Measurements from ENCODE around the gene TFEB.

DNA sequence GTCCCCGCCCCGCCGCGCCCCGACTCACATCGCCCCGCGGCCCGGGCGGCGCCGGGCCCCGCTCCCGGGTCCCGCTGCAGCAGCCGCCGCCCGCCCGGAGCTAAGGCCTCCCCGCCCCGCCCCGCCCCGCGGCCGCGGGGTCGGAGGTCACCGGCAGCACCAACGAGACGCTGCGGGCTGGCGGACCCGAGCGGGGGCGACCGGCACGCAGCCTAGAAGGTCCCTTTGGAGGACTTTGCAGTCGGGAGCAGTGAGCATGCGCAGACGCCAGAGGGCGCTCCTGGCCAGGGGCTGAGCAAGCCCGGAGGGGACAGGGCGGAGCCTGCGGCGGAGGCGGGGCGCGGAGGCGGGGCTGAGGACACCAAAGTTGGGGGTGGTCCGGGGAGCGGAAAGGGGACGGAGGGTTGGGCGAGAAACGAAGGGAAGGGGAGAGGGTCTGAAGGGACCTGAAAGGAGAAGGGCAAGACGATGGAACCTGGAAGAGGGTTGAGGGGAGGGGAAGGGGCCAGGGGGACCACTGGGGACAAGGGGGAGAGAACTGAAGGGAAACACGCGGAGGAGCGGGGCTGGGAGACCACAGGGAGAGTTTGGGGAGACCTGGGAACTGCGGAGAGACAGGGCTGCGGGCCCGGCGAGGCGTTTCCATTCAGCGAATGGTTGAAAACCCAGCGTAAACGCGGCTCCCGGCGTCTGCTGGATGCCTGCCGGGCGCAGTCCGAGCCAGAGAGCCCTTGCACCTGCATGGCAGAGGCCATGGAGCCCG lies 44.6 kb upstream of the TFEB start, which contains the start of gene FRS3:
- TF ChIP-seq, protein P1, sequence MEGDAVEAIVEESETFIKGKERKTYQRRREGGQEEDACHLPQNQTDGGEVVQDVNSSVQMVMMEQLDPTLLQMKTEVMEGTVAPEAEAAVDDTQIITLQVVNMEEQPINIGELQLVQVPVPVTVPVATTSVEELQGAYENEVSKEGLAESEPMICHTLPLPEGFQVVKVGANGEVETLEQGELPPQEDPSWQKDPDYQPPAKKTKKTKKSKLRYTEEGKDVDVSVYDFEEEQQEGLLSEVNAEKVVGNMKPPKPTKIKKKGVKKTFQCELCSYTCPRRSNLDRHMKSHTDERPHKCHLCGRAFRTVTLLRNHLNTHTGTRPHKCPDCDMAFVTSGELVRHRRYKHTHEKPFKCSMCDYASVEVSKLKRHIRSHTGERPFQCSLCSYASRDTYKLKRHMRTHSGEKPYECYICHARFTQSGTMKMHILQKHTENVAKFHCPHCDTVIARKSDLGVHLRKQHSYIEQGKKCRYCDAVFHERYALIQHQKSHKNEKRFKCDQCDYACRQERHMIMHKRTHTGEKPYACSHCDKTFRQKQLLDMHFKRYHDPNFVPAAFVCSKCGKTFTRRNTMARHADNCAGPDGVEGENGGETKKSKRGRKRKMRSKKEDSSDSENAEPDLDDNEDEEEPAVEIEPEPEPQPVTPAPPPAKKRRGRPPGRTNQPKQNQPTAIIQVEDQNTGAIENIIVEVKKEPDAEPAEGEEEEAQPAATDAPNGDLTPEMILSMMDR (optimal IDR thresholded peaks at IDR 0.05 in 1 of 3, IDR thresholded peaks at IDR 0.05 in 1 of 3, conservative IDR thresholded peaks at IDR 0.05 in 1 of 3; ENCODE audit: extremely low read depth in 1 of 3, insufficient read depth in 2 of 3, low read length in 3 of 3) = peak in 2 of 3 experiments; percentile 65 to 96
- TF ChIP-seq EZH2 (IDR thresholded peaks at IDR 0.05; ENCODE audit: low read length) = no peak
